OCI-M2 (cell line): ENCODE measurements around the gene SPATA31C1.
"Not testable (repeated sequence)": the region's sequence is repeated elsewhere in the genome, so short reads cannot be mapped to it uniquely, and the experiment has no call there.

ENCODE experiments used
- DNase-seq: peaks from one replicate; lab custom pipeline; 2025; ENCODE audit not compliant: unreplicated experiment; lab: John Stamatoyannopoulos, UW

Gene SPATA31C1

GRCh38 chr9:87917662-87918061 is at the start of gene SPATA31C1:
Gene SPATA31C1, plus strand, starts transcription at chr9:87917962.
- DNase-seq = not testable (repeated sequence)

- no peak for DNase-seq
These were observed 49.6 kb upstream of the SPATA31C1 start for GRCh38 chr9:87868175-87868574.

GRCh38 chr9:87868635-87869034 is 49.1 kb upstream of the SPATA31C1 start:
- no peak for DNase-seq

- DNase-seq = no peak
These were observed 48.7 kb upstream of the SPATA31C1 start for GRCh38 chr9:87869082-87869481.

GRCh38 chr9:87871425-87872078 is 46.2 kb upstream of the SPATA31C1 start:
- DNase-seq = no peak

- DNase-seq = no peak
These were observed 45.6 kb upstream of the SPATA31C1 start for GRCh38 chr9:87872079-87872624.

- DNase-seq = no peak
These were observed 44.0 kb upstream of the SPATA31C1 start for GRCh38 chr9:87873607-87874303.

- no peak for DNase-seq
These were observed 43.5 kb upstream of the SPATA31C1 start for GRCh38 chr9:87874304-87874623.

- DNase-seq = no peak
These were observed 42.7 kb upstream of the SPATA31C1 start for GRCh38 chr9:87875060-87875459.

GRCh38 chr9:87875831-87876545 is 41.8 kb upstream of the SPATA31C1 start:
- DNase-seq = no peak

- no peak for DNase-seq
These were observed 41.1 kb upstream of the SPATA31C1 start for GRCh38 chr9:87876708-87877107.

- no peak for DNase-seq
These were observed 38.7 kb upstream of the SPATA31C1 start for GRCh38 chr9:87878989-87879511.

GRCh38 chr9:87880116-87880515 is 37.6 kb upstream of the SPATA31C1 start:
- no peak for DNase-seq

- no peak for DNase-seq
These were observed 37.1 kb upstream of the SPATA31C1 start for GRCh38 chr9:87880683-87881082.

GRCh38 chr9:87882627-87883026 is 35.1 kb upstream of the SPATA31C1 start, which contains the start of gene SPATA31E1:
Gene SPATA31E1, plus strand, starts transcription at chr9:87882877. Its CDS starts 15 bp downstream, at chr9:87882892.
- no peak for DNase-seq

GRCh38 chr9:87883274-87883673 is 34.5 kb upstream of the SPATA31C1 start:
- no peak for DNase-seq

- DNase-seq = no peak
These were observed 33.8 kb upstream of the SPATA31C1 start for GRCh38 chr9:87883990-87884389.

- DNase-seq = no peak
These were observed 32.9 kb upstream of the SPATA31C1 start for GRCh38 chr9:87884578-87885459.

- DNase-seq = no peak
These were observed 32.1 kb upstream of the SPATA31C1 start for GRCh38 chr9:87885484-87886189.
